GM19324 (cell line): ENCODE results near the gene F12.

Source experiments
- ATAC-seq: cut with Tn5 transposase; IDR thresholded peaks from one replicate; pipeline ENCODE4 v1.9.1; 2021; ENCODE audit warnings: mild to moderate bottlenecking, moderate library complexity; ENCODE audit not compliant: unreplicated experiment, low FRiP score

The F12 gene

GRCh38 chr5:177433658-177434217 is 24.4 kb upstream of the F12 start:
- no peak for ATAC-seq

GRCh38 chr5:177432839-177433657 is 23.7 kb upstream of the F12 start:
- no peak for ATAC-seq

DNA sequence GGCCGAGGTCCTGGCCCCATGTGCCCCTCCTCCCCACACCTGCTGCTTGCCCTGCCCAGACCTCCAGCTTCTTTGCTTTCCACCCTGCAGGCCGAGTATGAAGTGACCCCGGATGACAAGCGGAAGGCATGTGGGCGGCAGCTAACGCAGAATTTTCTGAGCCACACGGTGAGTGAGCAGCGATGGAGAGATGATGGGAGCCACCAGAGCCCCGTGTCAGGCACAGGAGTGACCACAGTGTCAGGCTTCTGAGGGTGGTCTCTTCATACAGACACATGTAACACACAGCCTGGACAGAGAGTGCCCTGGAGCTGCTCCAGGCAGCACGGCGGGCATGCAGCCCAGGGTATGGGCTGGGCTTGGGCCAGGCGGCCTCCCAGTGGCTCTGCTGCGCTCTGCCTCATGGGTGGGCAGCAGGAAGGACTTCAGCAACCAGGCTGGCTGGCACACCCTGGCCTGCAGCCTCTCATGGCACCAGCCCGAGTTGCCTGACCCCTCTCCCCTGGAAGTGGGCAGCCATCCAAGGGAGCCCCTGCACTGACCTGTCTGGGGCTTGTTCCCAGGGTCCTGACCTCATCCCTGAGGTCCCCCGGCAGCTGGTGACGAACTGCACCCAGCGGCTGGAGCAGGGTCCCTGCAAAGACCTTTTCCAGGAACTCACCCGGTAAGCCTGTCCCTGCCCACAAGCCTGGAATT is 22.9 kb upstream of the F12 start:
- no peak for ATAC-seq

- peak; percentile 50 for ATAC-seq
These were observed 22.2 kb upstream of the F12 start for GRCh38 chr5:177431317-177432142.

GRCh38 chr5:177430972-177431316 is 21.6 kb upstream of the F12 start:
- no peak for ATAC-seq

DNA sequence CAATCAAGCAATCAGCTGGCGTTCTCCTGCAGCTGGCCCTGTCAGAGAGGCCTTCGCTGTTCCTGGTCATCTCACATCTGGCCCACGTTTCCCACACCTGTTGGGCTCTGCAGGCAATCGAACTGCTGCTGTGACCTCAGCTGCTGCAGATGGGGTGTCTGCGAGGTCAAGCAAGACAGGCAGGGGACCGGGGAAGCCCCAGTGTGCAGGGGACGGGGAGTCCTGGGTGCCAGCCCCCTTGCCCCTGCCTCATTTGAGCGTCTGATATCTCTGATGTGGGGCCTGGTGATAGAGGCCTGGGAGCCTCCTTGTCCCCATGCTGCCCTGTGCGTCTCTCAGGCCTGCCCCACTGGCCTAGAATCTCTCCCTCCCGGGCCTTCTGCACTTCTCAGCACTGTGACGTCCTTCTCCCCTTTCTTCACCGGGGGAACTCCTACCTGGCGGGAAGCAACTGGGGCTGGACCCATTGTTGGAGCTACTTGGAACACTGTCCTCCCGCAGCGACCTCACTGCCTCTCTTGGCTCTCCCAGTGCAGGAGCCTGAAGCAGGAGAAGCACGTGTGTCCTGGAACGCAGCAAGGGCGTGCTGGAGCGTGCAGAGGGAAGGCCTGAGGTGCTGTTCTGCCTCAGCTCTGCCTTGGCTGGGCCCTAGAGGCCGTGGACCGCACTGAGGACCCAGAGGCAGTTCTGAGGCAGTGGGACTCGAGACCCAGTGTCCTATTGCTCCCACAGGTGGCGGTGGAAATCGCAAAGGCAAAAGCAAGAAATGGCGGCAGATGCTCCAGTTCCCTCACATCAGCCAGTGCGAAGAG is 21.0 kb upstream of the F12 start:
- no peak for ATAC-seq

GRCh38 chr5:177429248-177430040 is 20.1 kb upstream of the F12 start:
- ATAC-seq: no peak

DNA sequence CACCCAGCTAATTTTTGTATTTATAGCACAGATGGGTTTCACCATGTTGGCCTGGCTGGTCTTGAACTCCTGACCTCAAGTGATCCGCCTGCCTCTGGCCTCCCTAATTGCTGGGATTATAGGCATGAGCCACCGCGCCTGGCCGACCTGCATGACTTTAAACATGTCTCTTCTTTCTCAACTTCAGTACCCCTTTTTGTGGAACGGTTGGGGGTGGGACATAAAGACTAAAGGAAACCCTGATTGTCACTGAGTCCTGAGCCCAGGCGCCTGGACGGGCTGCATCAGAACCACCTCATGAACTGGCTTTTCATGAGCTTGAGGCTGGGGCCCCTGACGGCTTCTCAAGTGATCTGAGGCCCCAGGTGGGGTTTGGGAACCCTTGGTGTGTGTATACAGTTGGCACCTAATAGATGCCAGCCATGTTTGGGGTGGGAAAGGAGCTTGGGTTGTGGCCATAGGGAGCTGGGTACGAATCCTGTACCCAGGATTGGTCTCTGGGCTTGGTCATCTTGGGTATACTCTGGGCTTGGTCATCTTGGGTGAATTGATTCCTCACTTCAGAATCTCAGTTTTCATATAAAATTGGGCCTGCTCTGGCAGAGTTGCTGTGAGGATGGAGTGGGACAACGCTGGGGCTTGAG is 19.3 kb upstream of the F12 start:
- ATAC-seq: no peak

GRCh38 chr5:177427919-177428573 is 18.7 kb upstream of the F12 start:
- ATAC-seq: no peak

DNA sequence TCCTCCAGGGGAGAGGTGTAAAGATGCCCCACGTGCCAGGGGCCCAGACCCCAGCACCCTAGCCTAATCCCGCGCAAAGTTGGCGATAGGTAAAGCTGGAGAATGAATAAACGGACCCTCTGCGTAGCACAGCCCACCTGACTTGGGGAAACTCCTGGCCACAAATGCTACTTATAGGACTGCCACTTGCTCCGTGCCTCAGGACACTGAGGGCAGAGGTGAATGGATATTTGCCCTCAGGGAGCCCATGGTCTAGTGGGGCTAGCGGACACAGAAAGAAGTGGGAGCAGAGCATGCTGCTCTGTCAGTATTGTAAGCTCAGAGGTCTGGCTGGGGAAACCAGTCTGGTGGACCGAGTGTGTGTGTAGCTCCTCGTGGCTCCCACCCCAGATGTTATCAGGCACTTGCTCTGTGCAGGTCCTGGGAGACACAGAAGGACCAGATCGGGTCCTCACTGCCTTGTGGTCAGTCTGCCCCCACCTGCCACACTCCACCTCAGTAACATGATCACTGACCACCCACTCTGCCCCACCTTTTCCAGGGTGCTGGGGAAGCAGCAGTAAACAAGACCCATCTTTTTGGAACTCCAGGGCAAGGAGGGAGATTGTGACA is 18.0 kb upstream of the F12 start:
- no peak for ATAC-seq

- no peak for ATAC-seq
These were observed 17.3 kb upstream of the F12 start, which contains the start of gene GRK6 for GRCh38 chr5:177426566-177427210. GRK6 (plus strand) TSS chr5:177426676; CDS start chr5:177426846, 170 bp downstream.

DNA sequence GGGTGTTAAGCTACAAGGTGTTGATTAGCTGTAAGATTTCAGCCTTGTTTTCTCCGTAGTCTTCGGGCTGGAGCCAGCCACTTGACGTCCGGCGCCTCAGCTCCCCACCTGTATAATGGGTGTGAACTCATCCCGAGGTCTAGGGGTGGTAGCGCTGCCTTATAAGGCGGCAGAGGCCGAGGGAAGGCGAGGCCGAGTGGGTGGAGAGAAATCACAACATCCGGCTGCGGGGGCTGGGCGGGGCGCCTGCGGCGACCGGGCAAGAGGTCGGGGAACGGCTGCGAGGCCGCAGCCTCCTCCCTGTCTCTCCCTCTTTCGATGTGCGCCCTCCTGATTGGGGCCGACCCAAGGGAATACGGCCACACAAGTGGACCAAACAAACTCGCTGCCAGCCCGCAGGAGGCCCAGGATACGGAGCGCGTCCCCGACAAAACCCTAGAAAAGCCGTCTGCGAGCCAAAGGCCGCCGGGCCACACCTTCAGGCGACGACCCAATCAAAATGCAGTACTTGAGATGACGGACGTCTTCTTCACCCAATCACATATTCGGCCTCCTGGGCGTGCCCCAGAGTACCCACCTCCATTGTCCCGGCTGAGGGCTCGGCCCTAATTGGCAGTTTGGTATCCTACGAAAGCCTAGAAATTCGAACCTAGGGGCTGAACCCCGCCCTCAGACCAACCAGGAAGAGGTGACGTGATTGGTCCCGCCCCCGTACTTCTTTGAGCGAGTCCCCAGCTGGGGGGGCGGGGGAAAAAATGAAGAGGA is 16.6 kb upstream of the F12 start:
- ATAC-seq: peak; percentile 85

- no peak for ATAC-seq
These were observed 15.9 kb upstream of the F12 start for GRCh38 chr5:177425196-177425800.

DNA sequence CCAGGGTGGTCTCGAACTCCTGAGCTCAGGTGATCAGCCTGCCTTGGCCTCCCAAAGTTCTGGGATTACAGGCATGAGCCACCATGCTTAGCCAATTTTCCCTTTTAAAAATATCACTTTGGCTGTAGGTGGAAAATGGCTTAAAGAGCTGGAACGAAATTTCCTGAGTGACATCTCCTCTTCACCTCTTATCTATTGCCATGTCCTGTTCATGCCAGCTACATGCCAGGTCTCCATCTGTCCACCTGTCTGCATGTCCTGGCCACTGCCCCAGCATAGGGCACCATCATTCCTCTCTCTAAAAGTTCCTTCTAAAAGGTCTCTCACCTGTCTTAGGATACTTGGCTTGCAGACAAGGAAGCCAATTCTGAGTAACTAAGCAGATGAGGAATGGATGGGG is 14.3 kb upstream of the F12 start:
- no peak for ATAC-seq

DNA sequence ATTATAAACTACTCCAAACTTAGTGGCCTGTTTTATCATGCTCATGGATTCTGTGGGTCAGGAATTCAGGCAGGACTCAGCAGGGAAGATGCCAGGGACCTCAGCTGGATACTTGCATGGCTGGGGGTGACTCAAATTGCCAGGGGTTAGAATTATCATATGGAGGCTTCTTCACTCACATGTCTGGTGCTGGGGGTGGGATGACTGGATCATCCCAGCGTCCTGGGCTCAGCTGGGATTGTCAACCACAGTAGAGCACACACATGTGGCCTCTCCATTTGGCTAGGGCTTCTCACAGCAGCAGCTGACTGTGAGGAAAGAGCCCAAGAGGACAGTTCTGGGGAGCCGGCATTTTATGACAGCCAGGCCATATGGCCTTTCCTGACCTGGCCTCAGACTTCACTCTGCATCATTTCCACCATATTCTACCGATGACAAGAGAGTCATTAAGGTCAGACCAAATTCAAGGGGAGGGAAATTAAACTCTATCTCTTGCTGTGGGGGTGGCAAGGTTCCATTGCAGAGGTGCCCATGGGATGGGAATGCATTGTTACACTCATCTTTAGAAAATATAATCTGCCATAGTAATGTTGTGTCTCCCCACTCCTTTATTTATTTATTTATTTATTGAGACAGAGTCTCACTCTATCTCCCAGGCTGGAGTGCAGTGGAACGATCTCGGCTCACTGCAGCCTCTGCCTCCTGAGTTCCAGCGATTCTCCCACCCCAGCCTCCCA is 11.9 kb upstream of the F12 start:
- ATAC-seq: no peak
